ENCODE data around the gene LRRC59. TPM values are rescaled to one million over a fixed set of nuclear protein-coding genes. Genes with fewer than 3 reads are reported as not detected.

The LRRC59 gene
- total and polyA plus RNA-seq, 2 of the 4 experiments (the other 2 are of a cell fraction), result 139 to 233 TPM

GRCh38 chr17:50393700-50394099 is 3.6 kb downstream of the LRRC59 start:
- H3K14ac ChIP-seq (replicated peaks; ENCODE audit: low read depth, low read length), result no peak overlapping the region

More at GRCh38 chr17:50393700-50394099, 3.6 kb downstream of the LRRC59 start:
- Histone ChIP-seq H4K20me1 (ENCODE audit: insufficient read depth, low read length) (peaks cover 59% of the 10 kb centered on the region), H3K27ac (ENCODE audit: insufficient read depth, low read length) (no peak overlapping the region), H3K27me3 (ENCODE audit: control insufficient read depth, insufficient read depth, low read length) (no peaks in the 10 kb centered on the region), H3K4ac (ENCODE audit: low read depth, low read length) (no peak overlapping the region), H2AK5ac (ENCODE audit: low read depth, low read length) (no peak overlapping the region), H3K4me3 (ENCODE audit: insufficient read depth, low read depth, low read length) (no peak overlapping the region), H2BK15ac (ENCODE audit: low read depth, low read length) (no peak overlapping the region), H2AK9ac (replicated peaks; ENCODE audit: low read depth, low read length, poor library complexity) (no peak overlapping the region), H3K23ac (ENCODE audit: low read depth, low read length) (no peak overlapping the region), H3K36me3 (ENCODE audit: control insufficient read depth, insufficient read depth, low read length) (peaks cover 54% of the 10 kb centered on the region), H3K9me3 (ENCODE audit: control insufficient read depth, insufficient read depth, low read length) (no peaks in the 10 kb centered on the region), H2AFZ (replicated peaks; ENCODE audit: low read length, poor library complexity) (no peak overlapping the region), H4K91ac (ENCODE audit: insufficient read depth, low read depth, low read length) (no peak overlapping the region), H3K4me1 (ENCODE audit: control insufficient read depth, insufficient read depth, low read length) (peaks cover 4% of the 10 kb centered on the region), H4K8ac (ENCODE audit: low read depth in 2 of 2, low read length in 2 of 2) (no peak overlapping the region), H3K4me2 (ENCODE audit: low read depth, low read length) (no peak overlapping the region), H3K56ac (ENCODE audit: extremely low read depth, insufficient read depth, low read length) (no peak overlapping the region), H3K9me1 (ENCODE audit: insufficient read depth, low read length) (peaks cover 16% of the 10 kb centered on the region; the same call in 1 of the 2 replicates), H4K5ac (ENCODE audit: low read depth, low read length) (no peak overlapping the region), H3K9ac (ENCODE audit: low read depth, low read length) (no peak overlapping the region), H2BK20ac (ENCODE audit: low read depth, low read length) (no peak overlapping the region), H3K79me1 (ENCODE audit: low read depth in 1 of 2, low read length in 2 of 2) (peaks cover 49 to 61% of the 10 kb centered on the region in 2 experiments), H2BK120ac (ENCODE audit: low read depth, low read length) (no peak overlapping the region), H3K18ac (ENCODE audit: low read depth, low read length) (no peak overlapping the region), H2BK5ac (ENCODE audit: low read depth, low read length, poor library complexity, severe bottlenecking) (no peak overlapping the region)
- no peak for TF ChIP-seq USF2 (IDR thresholded peaks at IDR 0.05; ENCODE audit: low read depth, low read length)
- no peak for TF ChIP-seq RAD21 (IDR thresholded peaks at IDR 0.05; ENCODE audit: low read length)
- TF ChIP-seq MXI1 (IDR thresholded peaks at IDR 0.05; ENCODE audit: borderline replicate concordance, low read depth, low read length), result no peak
- TF ChIP-seq MAFK (IDR thresholded peaks at IDR 0.05; ENCODE audit: low read depth, low read length), result no peak
- TF ChIP-seq FOS (IDR thresholded peaks at IDR 0.05; ENCODE audit: low read depth, low read length), result no peak
- TF ChIP-seq RCOR1 (IDR thresholded peaks at IDR 0.05; ENCODE audit: insufficient replicate concordance, low read length), result no peak
- ChIA-PET POLR2A (ENCODE audit: unreplicated experiment) (no interaction called here), CTCF (no interaction called here)
- in situ Hi-C loops (cut with MboI; ENCODE audit: low sequenced_read_pairs) (no loop called here), intact Hi-C loops (cut with micrococcal nuclease) (no loop called here), dilution Hi-C loops (cut with HindIII; ENCODE audit: low sequenced_read_pairs, unreplicated experiment) (no loop called here)
- DNase-seq (no peak), ATAC-seq (ENCODE audit: low read depth) (no peak)
- no TSS peak for BruUV-seq (replicated peaks)
- WGBS, 2 experiments (ENCODE audit: extremely low coverage in 2 of 2, insufficient read length in 1 of 2), result no CpG with 5 or more reads among the region's 5 CpGs
